Activated CD4-positive, alpha-beta T cell treated with anti-CD3 and anti-CD28 coated beads, Interleukin-2, Interleukin-6, amounts not matched to agents 100 ng/mL and 50 ng/mL, durations not matched to agents 16 hours and 8 hours (primary cell): Measurements from ENCODE around the gene YIF1A.

ENCODE experiments used
- DNase-seq: peaks from one replicate; pipeline ENCODE4 v3.0.0-alpha.2; 2020

The YIF1A gene

DNA sequence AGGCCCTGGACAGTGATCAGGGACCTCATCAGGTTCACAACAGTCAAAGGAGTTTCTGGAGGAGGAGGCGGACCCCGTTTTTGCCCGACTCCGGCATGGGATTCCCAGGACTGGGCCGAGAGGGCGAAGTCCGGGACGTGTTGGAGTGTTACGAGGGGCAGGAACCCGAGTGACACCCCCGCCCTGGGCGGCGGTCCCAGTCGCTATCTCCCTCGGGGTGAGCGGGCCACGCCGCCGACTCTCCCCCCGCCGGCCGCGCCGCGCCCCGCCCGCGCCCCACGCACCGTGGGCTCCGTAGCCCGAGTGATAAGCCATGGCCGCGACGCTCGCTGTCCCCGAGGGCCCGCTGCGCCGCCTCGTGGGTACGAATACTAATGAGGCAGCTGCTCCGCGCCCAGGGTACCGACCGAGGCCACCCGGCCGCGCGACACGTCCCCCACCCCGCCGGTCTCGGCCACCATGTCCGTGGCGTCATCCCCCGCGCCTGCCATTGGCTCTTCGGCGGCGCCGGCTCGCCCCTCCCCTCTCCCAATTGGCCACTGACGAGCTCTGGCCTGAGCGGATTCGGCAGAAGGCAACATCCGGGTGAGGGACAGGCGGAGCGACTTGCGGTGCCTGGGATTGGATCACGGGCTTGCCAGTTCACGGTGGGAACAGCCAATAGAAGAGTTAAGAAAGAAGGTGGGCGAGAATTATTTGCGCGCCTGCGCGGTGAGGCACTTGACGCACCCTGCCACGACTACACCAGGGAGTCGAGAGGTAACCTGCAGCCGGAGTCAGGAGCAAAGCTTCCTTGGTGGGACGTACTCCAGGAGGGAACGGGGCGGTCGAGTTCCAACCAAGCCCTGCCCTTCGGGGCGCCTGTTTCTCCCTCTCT, at the start of gene YIF1A:
Gene YIF1A (minus strand): TSS at position 473 of the 877 bp plus-strand sequence. CDS start 158 bp downstream, at position 315.
- DNase-seq: peak; percentile 100

DNA sequence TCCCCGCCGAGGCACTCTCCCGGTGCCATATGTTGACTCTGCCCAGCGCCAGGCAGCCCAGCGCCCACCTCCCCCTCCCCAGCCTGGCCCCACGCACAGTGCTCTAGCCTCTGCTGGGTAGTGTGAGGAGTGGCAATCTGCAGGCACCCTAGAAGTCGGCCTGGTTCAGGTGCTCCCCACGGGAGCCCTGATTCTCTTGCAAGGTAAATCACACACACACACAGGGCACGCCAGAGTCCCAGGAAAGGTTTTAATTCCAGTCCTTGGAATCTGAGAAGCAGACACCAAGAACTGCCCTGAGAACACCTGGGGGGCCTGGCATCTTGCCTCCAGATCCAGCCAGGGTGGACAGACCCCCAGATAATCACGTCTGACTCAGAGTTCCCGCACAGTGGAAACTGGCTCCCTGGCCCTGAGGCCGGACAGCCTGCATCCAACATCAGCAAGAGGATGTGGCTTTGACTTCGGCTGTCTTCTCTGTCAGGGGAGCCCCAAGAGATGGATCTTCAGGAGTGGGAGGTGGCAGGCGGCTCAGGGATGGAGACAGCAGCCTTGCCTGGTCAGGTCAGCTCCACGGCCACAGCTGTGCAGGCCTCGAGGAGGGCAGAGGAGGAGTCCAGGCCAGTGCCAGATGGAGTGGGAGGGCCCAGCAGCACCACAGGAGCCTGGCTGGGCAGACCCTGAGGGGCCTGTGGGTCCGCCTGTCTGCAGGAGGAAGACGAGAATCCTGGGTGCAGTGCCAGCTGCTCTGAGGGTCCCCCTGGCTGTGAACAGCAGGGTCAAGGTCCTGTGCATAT, 48.4 kb upstream of the YIF1A start:
- DNase-seq: no peak

- DNase-seq: peak; percentile 79
These were observed 47.5 kb upstream of the YIF1A start, which contains the start of gene RIN1 for GRCh38 chr11:66336234-66337102. Gene RIN1 (minus strand): TSS chr11:66336434. CDS start chr11:66336402, 32 bp downstream.

DNA sequence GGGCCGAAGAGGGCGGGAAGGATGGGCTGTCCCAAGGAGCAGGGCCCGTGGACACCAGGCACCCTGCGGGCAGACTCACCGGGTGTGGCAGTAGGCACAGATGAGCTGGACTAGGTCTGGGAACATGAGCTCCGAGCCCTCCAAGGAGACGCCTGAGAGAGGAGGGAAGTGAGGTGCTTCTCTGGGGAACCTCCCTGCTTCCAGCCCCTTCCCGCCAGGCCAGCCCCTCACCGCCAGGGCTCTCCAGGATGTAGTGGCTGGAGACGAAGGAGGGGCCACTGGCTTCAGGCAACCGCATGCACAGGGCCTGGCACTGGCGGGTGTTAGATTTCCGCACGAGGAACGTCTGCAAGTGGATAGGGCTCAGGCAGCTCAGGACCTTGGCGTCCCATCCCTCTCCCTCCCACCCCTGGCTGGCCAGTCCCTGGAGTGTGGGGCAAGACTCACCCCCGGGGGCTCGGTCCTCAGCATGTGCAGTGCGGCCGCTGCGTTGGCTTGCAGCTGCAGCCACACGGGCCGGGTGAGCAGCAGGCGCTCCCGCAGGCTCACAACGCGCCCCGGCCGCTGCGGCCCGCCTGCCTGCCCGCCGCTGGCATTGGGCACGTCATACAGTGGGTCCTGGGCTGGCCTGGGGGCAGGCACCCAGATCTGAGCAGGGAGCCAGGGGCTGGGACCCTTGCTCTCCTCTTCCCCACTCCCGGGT, 46.7 kb upstream of the YIF1A start:
- DNase-seq: no peak

GRCh38 chr11:66334605-66335442, 45.9 kb upstream of the YIF1A start:
- no peak for DNase-seq

GRCh38 chr11:66333896-66334604, 45.1 kb upstream of the YIF1A start:
- DNase-seq: no peak

GRCh38 chr11:66333220-66333877, 44.4 kb upstream of the YIF1A start:
- DNase-seq: no peak

DNA sequence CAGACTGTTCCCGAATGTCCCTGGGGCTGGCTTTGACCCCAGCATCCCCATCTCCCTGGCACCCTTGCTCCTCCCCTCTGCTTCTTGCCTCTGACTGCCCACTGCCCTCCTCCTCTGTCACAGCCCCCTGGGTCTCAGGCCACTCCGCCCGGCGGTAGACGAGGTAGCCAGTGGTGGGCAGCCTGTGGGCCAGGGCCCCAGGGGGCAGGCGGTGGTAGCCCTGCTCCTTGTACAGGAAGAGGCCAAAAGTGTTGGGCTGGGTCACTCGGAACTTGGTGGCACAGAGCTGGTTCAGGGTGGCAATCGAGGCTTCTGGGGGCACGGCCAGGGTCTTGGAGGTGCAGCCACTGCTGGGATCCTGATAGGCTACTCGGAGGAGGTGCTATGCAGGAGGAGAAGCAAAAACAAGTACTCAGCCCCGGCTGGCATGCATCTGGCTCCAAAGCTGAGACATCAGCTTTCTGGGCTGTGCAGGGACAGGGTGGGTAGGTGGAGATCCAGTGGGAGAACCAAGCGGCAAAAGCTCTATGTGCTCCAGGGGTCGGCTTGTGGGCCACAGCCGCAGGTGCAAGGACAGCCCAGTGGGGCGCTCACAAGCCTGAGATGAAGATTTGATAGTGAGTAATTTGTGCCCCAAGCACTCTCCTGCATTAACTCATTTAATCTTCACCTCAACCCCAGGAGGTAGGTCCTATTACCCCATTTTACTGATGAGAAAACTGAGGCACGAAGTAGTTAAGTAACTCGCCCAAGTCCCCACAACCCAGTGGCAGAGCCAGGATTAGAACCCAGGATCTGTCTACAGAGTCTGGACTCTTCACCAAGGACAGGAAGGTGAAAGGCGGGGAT, 43.7 kb upstream of the YIF1A start:
- no peak for DNase-seq

- DNase-seq: no peak
These were observed 42.8 kb upstream of the YIF1A start for GRCh38 chr11:66331542-66332370.

- no peak for DNase-seq
These were observed 42.0 kb upstream of the YIF1A start for GRCh38 chr11:66330931-66331330.

DNA sequence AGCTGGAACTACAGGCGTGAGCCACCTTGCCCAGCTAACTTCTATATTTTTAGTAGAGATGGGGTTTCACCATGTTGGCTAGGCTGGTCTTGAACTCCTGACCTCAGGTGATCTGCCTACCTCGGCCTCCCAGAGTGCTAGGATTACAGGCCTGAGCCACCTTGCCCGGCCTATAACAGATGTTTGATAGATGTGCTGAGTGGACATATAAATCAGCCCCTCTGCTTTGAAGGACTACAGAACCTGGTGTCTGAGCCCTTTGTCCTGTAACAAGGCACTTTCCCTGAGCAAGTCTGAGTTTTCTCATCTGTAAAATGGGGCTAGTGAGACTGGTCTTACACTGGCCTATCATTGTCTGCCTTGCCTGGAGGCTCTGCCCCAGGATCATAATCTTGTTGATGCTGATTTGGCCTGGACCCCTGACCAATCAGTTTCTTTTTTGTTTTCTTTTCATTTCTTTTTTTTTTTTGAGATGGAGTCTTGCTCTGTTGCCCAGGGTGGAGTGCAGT, 40.3 kb upstream of the YIF1A start:
- DNase-seq: no peak

DNA sequence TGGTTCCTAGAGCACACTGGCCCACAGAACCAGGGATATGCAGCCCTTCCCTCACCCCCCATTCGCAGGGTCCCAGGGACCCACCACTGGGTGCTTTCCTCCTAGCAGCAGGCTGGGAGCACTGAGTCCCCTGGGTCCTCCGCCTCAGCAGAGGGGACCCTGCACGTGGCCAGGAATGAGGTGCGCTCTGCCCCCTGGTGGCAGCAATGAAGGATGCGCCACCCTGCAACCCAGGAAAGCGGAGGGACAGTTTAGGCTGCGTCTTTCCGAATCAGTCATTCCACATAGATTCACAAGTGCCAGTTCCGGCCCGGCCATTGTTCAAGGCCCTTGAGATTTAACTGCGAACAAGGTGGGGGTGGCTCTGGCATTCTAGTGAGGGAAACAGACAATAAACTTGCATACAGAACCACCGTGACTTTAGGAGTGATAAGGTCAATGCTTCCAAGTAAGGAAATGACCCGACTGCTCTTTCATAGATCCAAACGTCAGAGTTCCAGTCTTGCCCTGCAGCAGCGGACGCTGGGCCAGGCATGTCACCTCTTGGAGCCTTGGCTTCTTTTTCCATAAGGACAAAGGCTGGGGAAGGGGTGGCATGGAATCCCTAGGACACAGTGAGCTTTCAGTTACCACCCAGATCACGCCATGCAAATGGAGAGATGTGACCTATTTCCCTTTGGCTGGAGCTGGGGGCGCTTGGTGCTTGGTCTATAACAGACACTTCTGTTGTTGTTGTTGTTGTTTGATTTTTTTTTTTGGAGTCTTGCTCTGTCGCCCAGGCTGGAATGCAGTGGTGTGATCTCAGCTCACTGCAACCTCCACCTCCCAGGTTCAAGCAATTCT, 39.6 kb upstream of the YIF1A start:
- DNase-seq: peak; percentile 91

DNA sequence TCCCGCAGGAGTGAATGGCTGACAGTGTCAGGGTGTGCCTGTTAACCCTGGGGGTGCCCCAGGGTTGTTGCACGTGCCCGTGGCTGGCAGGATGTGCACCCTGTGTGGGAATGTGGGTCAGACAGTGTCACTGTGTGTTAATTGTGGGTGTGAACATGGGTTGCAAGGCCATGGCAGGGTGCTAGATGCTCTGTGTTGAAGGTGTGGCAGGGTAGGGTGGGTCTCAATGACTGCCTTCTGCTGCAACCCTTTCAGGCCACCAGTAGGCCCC, 39.0 kb upstream of the YIF1A start:
- no peak for DNase-seq

DNA sequence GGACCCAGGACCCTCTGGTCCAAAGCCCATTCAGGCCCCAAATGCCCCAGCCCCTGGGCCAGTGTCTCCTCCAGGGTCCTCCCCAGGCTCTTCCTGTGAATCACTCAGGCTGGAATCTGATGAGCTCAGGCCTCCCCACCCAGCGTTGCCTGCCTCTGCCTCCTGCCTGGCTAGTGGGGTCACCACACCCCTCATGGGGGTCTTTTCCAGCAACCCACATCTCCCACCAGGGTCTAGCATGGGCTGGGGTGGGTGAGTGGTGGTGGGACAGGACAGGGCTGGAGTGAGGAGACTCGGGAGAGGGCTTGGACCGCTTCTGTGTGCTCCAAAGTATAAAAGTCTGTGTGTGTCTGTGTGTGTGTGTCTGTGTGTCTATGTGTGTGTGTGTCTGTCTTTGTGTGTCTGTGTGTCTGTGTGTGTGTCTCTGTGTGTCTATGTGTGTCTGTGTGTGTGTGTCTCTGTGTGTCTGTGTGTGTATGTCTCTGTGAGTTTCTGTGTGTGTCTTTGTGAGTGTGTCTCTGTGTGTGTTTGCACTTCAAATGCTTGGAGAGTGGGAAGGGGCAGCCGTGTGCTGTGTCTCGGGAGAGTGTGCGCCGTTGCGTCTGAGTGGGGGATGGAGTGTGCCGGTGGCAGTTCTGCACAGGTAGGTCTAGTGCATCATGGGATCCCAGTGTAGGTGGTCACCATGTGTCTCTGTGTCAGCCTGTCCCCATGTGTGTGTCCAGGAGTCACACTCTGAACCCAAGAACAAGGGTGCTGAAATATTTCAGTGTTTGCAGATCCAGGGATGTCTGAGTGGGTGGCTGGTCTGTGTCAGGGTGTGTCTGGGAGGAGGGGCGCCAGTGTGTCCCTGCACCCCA, 38.5 kb upstream of the YIF1A start:
- no peak for DNase-seq

GRCh38 chr11:66326261-66327111, 37.5 kb upstream of the YIF1A start:
- DNase-seq: no peak
